ENCODE data around the gene LRRC2.

GRCh38 chr3:46527239-46527638 is 38.9 kb downstream of the LRRC2 start:
- TF ChIP-seq, protein P1, sequence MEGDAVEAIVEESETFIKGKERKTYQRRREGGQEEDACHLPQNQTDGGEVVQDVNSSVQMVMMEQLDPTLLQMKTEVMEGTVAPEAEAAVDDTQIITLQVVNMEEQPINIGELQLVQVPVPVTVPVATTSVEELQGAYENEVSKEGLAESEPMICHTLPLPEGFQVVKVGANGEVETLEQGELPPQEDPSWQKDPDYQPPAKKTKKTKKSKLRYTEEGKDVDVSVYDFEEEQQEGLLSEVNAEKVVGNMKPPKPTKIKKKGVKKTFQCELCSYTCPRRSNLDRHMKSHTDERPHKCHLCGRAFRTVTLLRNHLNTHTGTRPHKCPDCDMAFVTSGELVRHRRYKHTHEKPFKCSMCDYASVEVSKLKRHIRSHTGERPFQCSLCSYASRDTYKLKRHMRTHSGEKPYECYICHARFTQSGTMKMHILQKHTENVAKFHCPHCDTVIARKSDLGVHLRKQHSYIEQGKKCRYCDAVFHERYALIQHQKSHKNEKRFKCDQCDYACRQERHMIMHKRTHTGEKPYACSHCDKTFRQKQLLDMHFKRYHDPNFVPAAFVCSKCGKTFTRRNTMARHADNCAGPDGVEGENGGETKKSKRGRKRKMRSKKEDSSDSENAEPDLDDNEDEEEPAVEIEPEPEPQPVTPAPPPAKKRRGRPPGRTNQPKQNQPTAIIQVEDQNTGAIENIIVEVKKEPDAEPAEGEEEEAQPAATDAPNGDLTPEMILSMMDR (IDR thresholded peaks at IDR 0.05), result no peak
- no peak for TF ChIP-seq POLR2A (IDR thresholded peaks at IDR 0.05)
- no peak for TF ChIP-seq POLR2AphosphoS5 (IDR thresholded peaks at IDR 0.05)
- no peak for TF ChIP-seq EP300 (IDR thresholded peaks at IDR 0.05)
